ENCODE measurements around the gene ARL14EP. TPM values are rescaled to one million over a fixed set of nuclear protein-coding genes. Genes with fewer than 3 reads are reported as not detected.

ARL14EP gene
- total and polyA plus RNA-seq, 2 donors (not counting 3 experiments of a cell fraction or from before 2014, with no cell fraction given), result 9.6 to 16.7 TPM

DNA sequence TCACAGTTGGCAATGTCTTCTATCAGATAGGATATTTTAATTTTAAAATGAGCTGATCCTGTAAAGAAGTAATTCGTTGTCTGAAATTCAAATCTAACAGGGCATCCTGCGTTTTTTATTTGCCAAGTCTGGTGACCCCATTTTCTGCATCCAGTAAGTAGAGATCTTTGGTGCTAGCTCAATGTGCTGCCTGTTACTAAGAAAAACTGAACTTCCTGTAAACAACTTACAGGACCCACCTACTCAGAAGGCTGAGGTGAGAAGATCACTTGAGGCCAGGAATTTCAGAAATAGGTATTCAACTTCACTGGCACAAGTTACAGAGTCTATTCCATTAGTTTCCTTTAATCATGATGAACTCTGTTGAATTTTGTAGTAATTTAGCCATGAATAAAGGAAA lies 4.0 kb downstream of the ARL14EP start:
- Histone ChIP-seq H3K4me2 (ENCODE audit: insufficient read depth, low read length) (no peak overlapping the region), H2AFZ (ENCODE audit: low read depth, low read length) (no peak overlapping the region), H3K9me3 (replicated peaks; ENCODE audit: control insufficient read depth, insufficient read depth, low read length) (no peaks in the 10 kb centered on the region), H3K4me3 (replicated peaks in 1 of 3; ENCODE audit: insufficient read depth in 1 of 3, low read depth in 1 of 3, low read length in 3 of 3) (no peak overlapping the region), H3K9me1 (replicated peaks; ENCODE audit: control insufficient read depth, extremely low read depth, insufficient read depth, low read length) (no peaks in the 10 kb centered on the region), H3K4me1 (ENCODE audit: control insufficient read depth, extremely low read depth, insufficient read depth, low read length) (peaks cover 10% of the 10 kb centered on the region), H3K9ac (replicated peaks; ENCODE audit: extremely low read depth, insufficient read depth, low read length) (no peak overlapping the region), H3K27me3 (ENCODE audit: control insufficient read depth in 2 of 2, insufficient read depth in 2 of 2, low read length in 2 of 2) (no peaks in the 10 kb centered on the region), H3K36me3 (ENCODE audit: control insufficient read depth in 2 of 2, extremely low read depth in 1 of 2, insufficient read depth in 2 of 2, low read length in 2 of 2) (peaks cover 2 to 5% of the 10 kb centered on the region in 2 experiments), H3K27ac (ENCODE audit: insufficient read depth, low read depth, low read length) (no peak overlapping the region), H3K79me2 (ENCODE audit: control insufficient read depth, insufficient read depth, low read length) (peaks cover 70% of the 10 kb centered on the region), H4K20me1 (replicated peaks; ENCODE audit: control insufficient read depth, extremely low read depth, insufficient read depth, low read length) (no peaks in the 10 kb centered on the region)
- ChIA-PET POLR2A (no interaction called here), CTCF (interaction anchor here (1.0 to 1.9 kb wide), 4 partner anchors 11 to 20 kb away, joined by 3 to 5 read pairs (median 4); no protein-coding TSS in a partner anchor)
- intact Hi-C loops (cut with micrococcal nuclease) (loop anchor here (10.0 kb wide), 3 partner anchors 428 to 982 kb away; no protein-coding TSS in a partner anchor), dilution Hi-C loops (cut with MboI; ENCODE audit: extremely low pct_ligation_motif_present, low sequenced_read_pairs) (no loop called here)
- TF ChIP-seq GATA2 (IDR thresholded peaks at IDR 0.05; ENCODE audit: insufficient read depth, insufficient read length, low read depth, low read length), result no peak
- TF ChIP-seq POLR2A (IDR thresholded peaks at IDR 0.05; ENCODE audit: low read depth, low read length), result no peak
- no peak for DNase-seq (ENCODE audit: low read depth, low spot score)
- no TSS peak for BruUV-seq (replicated peaks)
- peak; percentile 64 for FAIRE-seq

DNA sequence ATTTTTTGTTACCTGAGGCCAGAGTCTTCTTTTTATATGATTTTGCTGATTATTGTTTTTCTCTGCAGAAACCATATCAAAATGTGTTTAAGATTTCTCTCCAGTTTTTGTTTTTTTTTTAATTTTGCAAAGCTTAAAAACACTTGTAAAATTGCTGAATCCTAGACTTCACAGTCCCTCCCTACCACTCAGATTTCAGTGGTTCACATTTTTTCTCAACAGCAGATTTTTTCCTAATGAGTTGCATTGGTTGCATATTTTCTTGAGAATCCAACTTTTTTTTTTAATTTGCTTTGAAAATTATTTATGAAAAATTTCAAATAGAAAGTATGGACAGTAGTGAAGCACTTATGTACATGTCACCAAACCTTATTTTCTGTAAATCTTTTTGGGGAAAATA lies 5.8 kb downstream of the ARL14EP start:
- CTCF ChIA-PET, result interaction anchor here (1.0 kb wide), 1 partner anchor 16 kb away, joined by 6 read pairs; no protein-coding TSS in a partner anchor
- TF ChIP-seq, protein P1, sequence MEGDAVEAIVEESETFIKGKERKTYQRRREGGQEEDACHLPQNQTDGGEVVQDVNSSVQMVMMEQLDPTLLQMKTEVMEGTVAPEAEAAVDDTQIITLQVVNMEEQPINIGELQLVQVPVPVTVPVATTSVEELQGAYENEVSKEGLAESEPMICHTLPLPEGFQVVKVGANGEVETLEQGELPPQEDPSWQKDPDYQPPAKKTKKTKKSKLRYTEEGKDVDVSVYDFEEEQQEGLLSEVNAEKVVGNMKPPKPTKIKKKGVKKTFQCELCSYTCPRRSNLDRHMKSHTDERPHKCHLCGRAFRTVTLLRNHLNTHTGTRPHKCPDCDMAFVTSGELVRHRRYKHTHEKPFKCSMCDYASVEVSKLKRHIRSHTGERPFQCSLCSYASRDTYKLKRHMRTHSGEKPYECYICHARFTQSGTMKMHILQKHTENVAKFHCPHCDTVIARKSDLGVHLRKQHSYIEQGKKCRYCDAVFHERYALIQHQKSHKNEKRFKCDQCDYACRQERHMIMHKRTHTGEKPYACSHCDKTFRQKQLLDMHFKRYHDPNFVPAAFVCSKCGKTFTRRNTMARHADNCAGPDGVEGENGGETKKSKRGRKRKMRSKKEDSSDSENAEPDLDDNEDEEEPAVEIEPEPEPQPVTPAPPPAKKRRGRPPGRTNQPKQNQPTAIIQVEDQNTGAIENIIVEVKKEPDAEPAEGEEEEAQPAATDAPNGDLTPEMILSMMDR (IDR thresholded peaks at IDR 0.05; ENCODE audit: extremely low read depth in 1 of 2, insufficient read depth in 1 of 2, low read depth in 1 of 2, low read length in 2 of 2), result no peak
- TF ChIP-seq, protein P2, sequence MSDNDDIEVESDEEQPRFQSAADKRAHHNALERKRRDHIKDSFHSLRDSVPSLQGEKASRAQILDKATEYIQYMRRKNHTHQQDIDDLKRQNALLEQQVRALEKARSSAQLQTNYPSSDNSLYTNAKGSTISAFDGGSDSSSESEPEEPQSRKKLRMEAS (IDR thresholded peaks at IDR 0.05; ENCODE audit: insufficient read depth, insufficient read length), result no peak
- TF ChIP-seq JUN (IDR thresholded peaks at IDR 0.05; ENCODE audit: borderline replicate concordance, insufficient read depth, insufficient read length, low read depth), result no peak
- TF ChIP-seq GATA2 (IDR thresholded peaks at IDR 0.05; ENCODE audit: insufficient read depth, insufficient read length, low read depth, low read length), result no peak
- no peak for TF ChIP-seq MYC (IDR thresholded peaks at IDR 0.05; ENCODE audit: low read depth, low read length)
- H3K79me2 ChIP-seq (ENCODE audit: control insufficient read depth, insufficient read depth, low read length), result peaks cover 65% of the 10 kb centered on the region
- H3K9me1 ChIP-seq (replicated peaks; ENCODE audit: control insufficient read depth, extremely low read depth, insufficient read depth, low read length), result no peaks in the 10 kb centered on the region
- dilution Hi-C loops (cut with MboI; ENCODE audit: extremely low pct_ligation_motif_present, low sequenced_read_pairs) (no loop called here), intact Hi-C loops (cut with micrococcal nuclease) (loop anchor here (10.0 kb wide), 3 partner anchors 426 to 984 kb away; no protein-coding TSS in a partner anchor)
- H3K27ac ChIP-seq (ENCODE audit: insufficient read depth, low read depth, low read length), result no peak overlapping the region
- no peak overlapping the region for H2AFZ ChIP-seq (ENCODE audit: low read depth, low read length)
- FAIRE-seq (no peak), DNase-seq (ENCODE audit: low read depth, low spot score) (no peak)
- POLR2A ChIA-PET, result no interaction called here
- no peaks in the 10 kb centered on the region for H3K9me3 ChIP-seq (replicated peaks; ENCODE audit: control insufficient read depth, insufficient read depth, low read length)
- H4K20me1 ChIP-seq (replicated peaks; ENCODE audit: control insufficient read depth, extremely low read depth, insufficient read depth, low read length), result no peaks in the 10 kb centered on the region
- H3K9ac ChIP-seq (replicated peaks; ENCODE audit: extremely low read depth, insufficient read depth, low read length), result no peak overlapping the region
- H3K27me3 ChIP-seq (ENCODE audit: control insufficient read depth in 2 of 2, insufficient read depth in 2 of 2, low read length in 2 of 2), result no peaks in the 10 kb centered on the region
- peaks cover 9% of the 10 kb centered on the region for H3K4me1 ChIP-seq (ENCODE audit: control insufficient read depth, extremely low read depth, insufficient read depth, low read length)
- no peak overlapping the region for H3K4me3 ChIP-seq (replicated peaks in 1 of 3; ENCODE audit: insufficient read depth in 1 of 3, low read depth in 1 of 3, low read length in 3 of 3)
- no TSS peak for BruUV-seq (replicated peaks)
- H3K4me2 ChIP-seq (ENCODE audit: insufficient read depth, low read length), result no peak overlapping the region
- H3K36me3 ChIP-seq (ENCODE audit: control insufficient read depth in 2 of 2, extremely low read depth in 1 of 2, insufficient read depth in 2 of 2, low read length in 2 of 2), result peaks cover 2 to 8% of the 10 kb centered on the region in 2 experiments
